K562 (cell line): ENCODE data around the gene RAD51AP1. TPM values are rescaled to one million over a fixed set of nuclear protein-coding genes. Genes with fewer than 3 reads are reported as not detected.

Source experiments
- MTA2 ChIP-seq: fragments of 450-650 bp; IDR thresholded peaks from 2 replicates; pipeline ENCODE4 v1.6.1; 2016; ENCODE audit warnings: low read depth
- NFIC ChIP-seq: fragments of 450-650 bp; IDR thresholded peaks from 2 replicates; pipeline ENCODE4 v1.6.1; 2017; ENCODE audit warnings: mild to moderate bottlenecking, inconsistent platforms
- RREB1 ChIP-seq: fragments of 250-450 bp; sonication (Bioruptor Pico); IDR thresholded peaks from 2 replicates; pipeline ENCODE4 v1.4.0; 2020
- ZBTB40 ChIP-seq, 2 experiments: fragments of 450-650 bp in 1 of 2; sonication (generic) in 1 of 2; formaldehyde crosslinking in 1 of 2; IDR thresholded peaks; 2 replicates each; pipeline versions ENCODE4 v1.7.1 to v1.9.0; 2016 to 2022; ENCODE audit warnings: inconsistent platforms in 1 of 2, mild to moderate bottlenecking in 1 of 2, missing genetic modification reagents in 1 of 2
- ZFP91 ChIP-seq: sonication (generic); formaldehyde crosslinking; IDR thresholded peaks from 2 replicates; pipeline ENCODE4 v1.8.0; 2022; ENCODE audit warnings: mild to moderate bottlenecking, missing genetic modification reagents
- ZNF518B ChIP-seq: fragments of 250-450 bp; sonication (Bioruptor Pico); IDR thresholded peaks from 2 replicates; pipeline ENCODE4 v1.5.0; 2021; ENCODE audit warnings: mild to moderate bottlenecking, moderate library complexity
- polyA plus RNA-seq, 8 experiments: library from polyadenylated mRNA; depleted of rRNA in 4 of 8; stranded (reverse) in 5 of 8; unstranded in 3 of 8; fragments of >200 nt; fragmentation: Nextera tagmentation in 2 of 8; fragmentation: Illumina TruSeq in 1 of 8; extraction: Ambion mirVana in 2 of 8; extraction: Trizol in 1 of 8; gene quantifications; 2 replicates each; pipeline versions ENCODE4 v1.2.1 to v1.2.3, GENCODE V29; 2011 to 2014; ENCODE audit warnings: inconsistent platforms in 1 of 8, missing spikeins in 1 of 8
- total RNA-seq, 7 experiments: library from RNA; depleted of rRNA in 6 of 7; stranded (reverse); fragments of >200 nt in 6 of 7; fragmentation: Illumina TruSeq in 2 of 7; extraction: Trizol in 2 of 7; gene quantifications; 2 replicates each; pipeline versions ENCODE4 v1.2.1 to v1.2.3, GENCODE V29; 2011 to 2021; ENCODE audit warnings: low replicate concordance in 1 of 7

Gene RAD51AP1
- total and polyA plus RNA-seq, 9 of the 15 experiments (the other 6 are each of a cell fraction or from before 2014, with no cell fraction given), result 43.8 to 111 (median 89.1) TPM

- no peak for TF ChIP-seq ZBTB40 (IDR thresholded peaks at IDR 0.05)
- no peak for TF ChIP-seq ZBTB40 (CRISPR knock-in tag; IDR thresholded peaks at IDR 0.05)
- TF ChIP-seq NFIC, result peak; percentile 61
- no peak for TF ChIP-seq RREB1 (CRISPR knock-in tag)
- 0 out of 2 replicates have a peak, but pooled peaks have one; percentile 44 for TF ChIP-seq MTA2
- TF ChIP-seq ZFP91, result no peak
- no peak for TF ChIP-seq ZNF518B (CRISPR knock-in tag)
- TF ChIP-seq, all 486 proteins: peak for 27
Measured at GRCh38 chr12:4572680-4573079, 34.0 kb downstream of the RAD51AP1 start (continued).
